Neural progenitor cell (in vitro differentiated cells): ENCODE results near the gene CTNNB1.

Experiments
- EZH2 ChIP-seq: fragments of 200-600 bp; sonication (generic); IDR thresholded peaks from 2 replicates; pipeline ENCODE4 v1.6.1; 2017; ENCODE audit warnings: antibody characterized with exemption, mild to moderate bottlenecking, moderate library complexity
- EZH2phosphoT487 ChIP-seq: fragments of 200-600 bp; sonication (generic); IDR thresholded peaks from 2 replicates; pipeline ENCODE4 v1.6.1; 2017; ENCODE audit warnings: antibody characterized with exemption
- TF ChIP-seq, protein P1 (sequence below): fragments of 200-600 bp; sonication (generic); IDR thresholded peaks from 2 replicates; pipeline ENCODE4 v1.5.1; 2017; ENCODE audit warnings: antibody characterized with exemption, mild to moderate bottlenecking

DNA sequence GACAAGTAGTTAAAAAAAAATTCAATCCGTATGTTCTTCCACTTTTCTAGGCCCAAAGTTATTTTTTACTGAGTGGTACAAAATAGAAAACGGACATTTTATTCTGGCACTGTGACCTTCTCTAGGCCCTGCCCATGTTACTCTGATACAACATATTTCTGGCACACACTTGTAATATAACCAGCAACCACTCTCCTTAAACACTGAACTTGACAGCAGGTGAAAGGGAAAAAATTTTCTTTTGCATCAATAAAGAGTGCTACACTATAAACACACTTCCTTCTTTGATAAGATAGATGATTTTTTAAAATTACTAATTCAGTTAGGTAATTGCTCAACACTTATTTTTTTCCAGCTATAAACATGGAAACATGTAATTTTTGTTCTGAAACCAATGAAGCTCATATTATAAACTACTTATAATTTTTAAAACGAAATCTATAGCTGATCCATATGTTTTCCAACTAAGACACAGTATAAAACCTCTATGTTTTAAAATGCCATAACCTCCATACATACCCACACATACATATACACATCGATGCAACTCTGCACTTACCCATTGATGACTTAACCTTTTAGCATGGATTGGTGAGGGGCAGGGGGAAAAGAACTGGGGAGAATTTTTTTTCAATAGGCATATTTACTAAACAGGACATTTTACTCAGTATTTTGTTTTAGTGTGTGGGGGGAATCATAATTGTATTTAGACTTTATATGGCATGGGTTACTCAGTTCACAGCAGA is 5.3 kb upstream of the CTNNB1 start:
- TF ChIP-seq, protein P1, sequence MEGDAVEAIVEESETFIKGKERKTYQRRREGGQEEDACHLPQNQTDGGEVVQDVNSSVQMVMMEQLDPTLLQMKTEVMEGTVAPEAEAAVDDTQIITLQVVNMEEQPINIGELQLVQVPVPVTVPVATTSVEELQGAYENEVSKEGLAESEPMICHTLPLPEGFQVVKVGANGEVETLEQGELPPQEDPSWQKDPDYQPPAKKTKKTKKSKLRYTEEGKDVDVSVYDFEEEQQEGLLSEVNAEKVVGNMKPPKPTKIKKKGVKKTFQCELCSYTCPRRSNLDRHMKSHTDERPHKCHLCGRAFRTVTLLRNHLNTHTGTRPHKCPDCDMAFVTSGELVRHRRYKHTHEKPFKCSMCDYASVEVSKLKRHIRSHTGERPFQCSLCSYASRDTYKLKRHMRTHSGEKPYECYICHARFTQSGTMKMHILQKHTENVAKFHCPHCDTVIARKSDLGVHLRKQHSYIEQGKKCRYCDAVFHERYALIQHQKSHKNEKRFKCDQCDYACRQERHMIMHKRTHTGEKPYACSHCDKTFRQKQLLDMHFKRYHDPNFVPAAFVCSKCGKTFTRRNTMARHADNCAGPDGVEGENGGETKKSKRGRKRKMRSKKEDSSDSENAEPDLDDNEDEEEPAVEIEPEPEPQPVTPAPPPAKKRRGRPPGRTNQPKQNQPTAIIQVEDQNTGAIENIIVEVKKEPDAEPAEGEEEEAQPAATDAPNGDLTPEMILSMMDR = no peak
- TF ChIP-seq EZH2 (no peak), EZH2phosphoT487 (no peak)
